Epithelial cell of alveolus of lung (primary cell): ENCODE data around the gene SOCS3. TPM values are rescaled to one million over a fixed set of nuclear protein-coding genes. Genes with fewer than 3 reads are reported as not detected.

Experiments
- total RNA-seq: library from RNA; depleted of rRNA; stranded (reverse); fragments of >200 nt; gene quantifications from 2 replicates; pipeline ENCODE4 v1.2.1, GENCODE V29; 2015

Gene SOCS3, protein sequence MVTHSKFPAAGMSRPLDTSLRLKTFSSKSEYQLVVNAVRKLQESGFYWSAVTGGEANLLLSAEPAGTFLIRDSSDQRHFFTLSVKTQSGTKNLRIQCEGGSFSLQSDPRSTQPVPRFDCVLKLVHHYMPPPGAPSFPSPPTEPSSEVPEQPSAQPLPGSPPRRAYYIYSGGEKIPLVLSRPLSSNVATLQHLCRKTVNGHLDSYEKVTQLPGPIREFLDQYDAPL
- total RNA-seq = 36.3 and 356 TPM in 2 replicates

GRCh38 chr17:78359997-78360370 is at the start of gene SOCS3:
TSS of gene SOCS3 (minus strand) at chr17:78360077. CDS start at chr17:78359095, 982 bp downstream.

GRCh38 chr17:78378225-78379130 is 18.6 kb upstream of the SOCS3 start, which contains the start of gene PGS1:
TSS of gene PGS1 (plus strand) at chr17:78378649. CDS start at chr17:78378666, 17 bp downstream.

Other genes starting within 250 kb of the SOCS3 start
- gene TMC6, start 231.3 kb downstream of the SOCS3 start, total RNA-seq = 2.9 and 8.7 TPM in 2 replicates
- gene TMC8, start 229.3 kb downstream of the SOCS3 start, total RNA-seq = not detected in 2 replicates
- 0.08 TPM in 1 of 2 replicates, not detected in the other for gene C17orf99, start 213.7 kb downstream of the SOCS3 start, total RNA-seq
- 18.0 and 21.3 TPM in 2 replicates for gene SYNGR2, start 191.5 kb downstream of the SOCS3 start, total RNA-seq
- gene TK1, start 173.0 kb downstream of the SOCS3 start, total RNA-seq = 64.4 and 183 TPM in 2 replicates
- 18.4 and 60.3 TPM in 2 replicates for gene AFMID, start 172.7 kb downstream of the SOCS3 start, total RNA-seq
- gene BIRC5, start 145.8 kb downstream of the SOCS3 start, total RNA-seq = 20.0 and 72.0 TPM in 2 replicates
- not detected in 2 replicates for gene TMEM235, start 128.4 kb downstream of the SOCS3 start, total RNA-seq
- 22.1 and 45.5 TPM in 2 replicates for gene PGS1, start 18.6 kb upstream of the SOCS3 start, total RNA-seq
- 0.08 TPM in 1 of 2 replicates, not detected in the other for gene DNAH17, start 217.3 kb upstream of the SOCS3 start, total RNA-seq